Regular cardiac myocyte (primary cell): ENCODE results near the gene PCDHGB2. TPM values are rescaled to one million over a fixed set of nuclear protein-coding genes. Genes with fewer than 3 reads are reported as not detected.

Experiments
- total RNA-seq: library from RNA; depleted of rRNA; stranded (reverse); fragments of >200 nt; gene quantifications from 2 replicates; pipeline ENCODE4 v1.2.3, GENCODE V29; 2014

PCDHGB2 gene
- total RNA-seq: 1.2 and 2.5 TPM in 2 replicates

GRCh38 chr5:141359790-141360426 lies at the start of gene PCDHGB2:
Gene PCDHGB2, plus strand, starts transcription at chr5:141359994. Its CDS starts 142 bp downstream, at chr5:141360136.

GRCh38 chr5:141320225-141321169 lies 39.3 kb upstream of the PCDHGB2 start, which contains the start of gene TAF7:
Gene TAF7, minus strand, starts transcription at chr5:141320784. Its CDS starts 740 bp downstream, at chr5:141320044.

GRCh38 chr5:141330299-141331080 lies 29.3 kb upstream of the PCDHGB2 start, which contains the start of gene PCDHGA1:
Gene PCDHGA1, plus strand, starts transcription at chr5:141330514.

GRCh38 chr5:141338538-141339306 lies 21.1 kb upstream of the PCDHGB2 start, which contains the start of gene PCDHGA2:
Gene PCDHGA2, plus strand, starts transcription at chr5:141338760.

GRCh38 chr5:141343242-141343952 lies 16.4 kb upstream of the PCDHGB2 start, which contains the start of gene PCDHGA3:
Gene PCDHGA3, plus strand, starts transcription at chr5:141343829. Its CDS starts 205 bp downstream, at chr5:141344034.

GRCh38 chr5:141349917-141350619 lies 9.7 kb upstream of the PCDHGB2 start, which contains the start of gene PCDHGB1:
Gene PCDHGB1, plus strand, starts transcription at chr5:141350099. Its CDS starts 162 bp downstream, at chr5:141350261.

GRCh38 chr5:141354900-141355469 lies 4.8 kb upstream of the PCDHGB2 start, which contains the start of gene PCDHGA4:
Gene PCDHGA4, plus strand, starts transcription at chr5:141355021. Its CDS starts 87 bp downstream, at chr5:141355108.

GRCh38 chr5:141363952-141364660 lies 4.3 kb downstream of the PCDHGB2 start, which contains the start of gene PCDHGA5:
Gene PCDHGA5, plus strand, starts transcription at chr5:141364162. Its CDS starts 169 bp downstream, at chr5:141364331.

GRCh38 chr5:141369994-141370848 lies 10.4 kb downstream of the PCDHGB2 start, which contains the start of gene PCDHGB3:
Gene PCDHGB3, plus strand, starts transcription at chr5:141370242. Its CDS starts 153 bp downstream, at chr5:141370395.

GRCh38 chr5:141373673-141374317 lies 14.0 kb downstream of the PCDHGB2 start, which contains the start of gene PCDHGA6:
Gene PCDHGA6, plus strand, starts transcription at chr5:141373891. Its CDS starts 193 bp downstream, at chr5:141374084.

GRCh38 chr5:141382469-141383294 lies 22.9 kb downstream of the PCDHGB2 start, which contains the start of gene PCDHGA7:
Gene PCDHGA7, plus strand, starts transcription at chr5:141382742. Its CDS starts 158 bp downstream, at chr5:141382900.

GRCh38 chr5:141387557-141388311 lies 27.9 kb downstream of the PCDHGB2 start, which contains the start of gene PCDHGB4:
Gene PCDHGB4, plus strand, starts transcription at chr5:141387698. Its CDS starts 187 bp downstream, at chr5:141387885.

GRCh38 chr5:141392429-141393198 lies 32.8 kb downstream of the PCDHGB2 start, which contains the start of gene PCDHGA8:
Gene PCDHGA8, plus strand, starts transcription at chr5:141392633. Its CDS starts 181 bp downstream, at chr5:141392814.

